Subcutaneous adipose tissue (tissue), 4 donors: ENCODE data around the gene TMEM39B. TPM values are rescaled to one million over a fixed set of nuclear protein-coding genes. Genes with fewer than 3 reads are reported as not detected.

ENCODE experiments used
- total RNA-seq, 4 donors: library from RNA; depleted of rRNA; stranded (reverse); fragments of >200 nt; gene quantifications; one replicate each; pipeline ENCODE4 v1.1.0, GENCODE V29; 2016
- TF ChIP-seq, protein P1 (sequence below): fragments of 450-650 bp; IDR thresholded peaks from one replicate; pipeline ENCODE4 v1.5.1; 2016; ENCODE audit warnings: low read depth, mild to moderate bottlenecking, control low read depth, antibody characterized with exemption, moderate library complexity

Gene TMEM39B
- total RNA-seq: 1 to 10 TPM; 1.8 to 6.8 (median 4.7) TPM

DNA sequence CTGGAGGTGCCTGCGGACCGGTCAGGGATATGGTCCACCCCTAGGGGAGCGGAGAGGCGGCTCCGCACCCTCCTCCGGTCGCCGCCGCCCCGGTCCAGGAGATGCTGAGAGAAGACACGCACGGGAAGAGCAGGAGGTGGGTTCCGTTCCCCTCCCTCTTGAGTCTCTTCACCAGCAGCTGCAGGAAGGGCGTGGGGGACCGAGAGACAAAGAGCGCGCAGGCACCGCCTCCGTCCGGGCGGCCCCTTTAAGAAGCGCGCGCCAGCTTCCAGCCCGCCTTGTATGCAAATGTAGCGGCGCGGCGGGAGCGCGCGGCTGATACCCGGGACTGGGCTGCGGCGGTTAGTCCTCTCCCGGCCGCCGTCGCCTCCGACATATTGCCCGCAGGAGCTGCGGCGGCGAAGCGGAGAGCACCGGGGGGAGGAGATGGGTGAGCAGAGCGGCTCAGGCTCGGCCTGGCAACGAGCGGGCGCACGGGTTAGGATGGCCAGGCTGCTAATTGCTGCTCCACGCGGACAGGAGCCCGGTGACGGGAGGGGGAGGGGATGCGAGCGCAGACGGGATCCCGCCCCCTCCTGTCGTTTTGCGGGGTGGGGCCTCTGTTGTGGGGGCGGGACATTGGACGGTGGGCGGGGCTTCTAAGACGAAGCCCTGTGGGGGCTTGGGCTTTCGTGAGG is at the start of gene TMEM39B:
TMEM39B (plus strand) TSS at position 318 of the 677 bp plus-strand sequence; CDS start at position 427, 109 bp downstream.
- TF ChIP-seq, protein P1, sequence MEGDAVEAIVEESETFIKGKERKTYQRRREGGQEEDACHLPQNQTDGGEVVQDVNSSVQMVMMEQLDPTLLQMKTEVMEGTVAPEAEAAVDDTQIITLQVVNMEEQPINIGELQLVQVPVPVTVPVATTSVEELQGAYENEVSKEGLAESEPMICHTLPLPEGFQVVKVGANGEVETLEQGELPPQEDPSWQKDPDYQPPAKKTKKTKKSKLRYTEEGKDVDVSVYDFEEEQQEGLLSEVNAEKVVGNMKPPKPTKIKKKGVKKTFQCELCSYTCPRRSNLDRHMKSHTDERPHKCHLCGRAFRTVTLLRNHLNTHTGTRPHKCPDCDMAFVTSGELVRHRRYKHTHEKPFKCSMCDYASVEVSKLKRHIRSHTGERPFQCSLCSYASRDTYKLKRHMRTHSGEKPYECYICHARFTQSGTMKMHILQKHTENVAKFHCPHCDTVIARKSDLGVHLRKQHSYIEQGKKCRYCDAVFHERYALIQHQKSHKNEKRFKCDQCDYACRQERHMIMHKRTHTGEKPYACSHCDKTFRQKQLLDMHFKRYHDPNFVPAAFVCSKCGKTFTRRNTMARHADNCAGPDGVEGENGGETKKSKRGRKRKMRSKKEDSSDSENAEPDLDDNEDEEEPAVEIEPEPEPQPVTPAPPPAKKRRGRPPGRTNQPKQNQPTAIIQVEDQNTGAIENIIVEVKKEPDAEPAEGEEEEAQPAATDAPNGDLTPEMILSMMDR: no peak

DNA sequence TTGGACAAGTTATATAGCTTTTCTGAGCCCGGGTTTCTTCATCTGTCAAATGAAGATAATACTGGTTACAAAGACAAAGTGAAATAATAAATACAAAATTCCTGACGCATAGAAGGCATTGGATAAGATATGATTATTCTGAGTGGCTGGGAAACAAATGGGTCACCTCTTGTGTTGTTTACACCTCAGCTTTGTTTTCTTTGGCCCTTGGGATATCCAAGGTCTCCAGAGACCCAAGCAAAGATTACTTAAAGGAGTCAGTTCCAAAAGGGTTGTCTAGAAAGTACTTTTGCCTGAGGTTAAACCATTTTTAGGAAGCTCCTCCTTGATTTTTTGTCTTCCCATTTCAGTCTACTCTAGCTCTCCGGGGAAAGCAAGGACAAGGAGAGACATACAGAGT is 49.4 kb upstream of the TMEM39B start:
- TF ChIP-seq, protein P1: no peak

DNA sequence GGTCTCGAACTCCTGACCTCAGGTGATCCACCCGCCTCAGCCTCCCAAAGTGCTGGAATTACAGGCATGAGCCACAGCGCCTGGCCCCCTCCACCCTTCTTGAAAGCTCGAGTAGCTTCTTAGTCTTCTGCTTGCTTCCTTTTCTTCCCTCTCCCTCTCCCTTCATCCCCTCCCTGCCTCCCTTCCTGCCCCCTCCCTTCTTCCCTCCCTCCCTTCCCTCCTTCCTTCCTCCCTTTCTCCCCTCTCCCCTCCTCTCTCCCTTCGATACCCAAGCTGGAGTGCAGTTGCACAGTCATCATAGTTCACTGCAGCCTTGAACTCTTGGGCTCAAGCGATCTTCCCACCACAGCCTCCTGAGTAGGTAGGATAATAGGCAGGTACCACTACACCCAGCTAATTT is 47.2 kb upstream of the TMEM39B start:
- TF ChIP-seq, protein P1: no peak

DNA sequence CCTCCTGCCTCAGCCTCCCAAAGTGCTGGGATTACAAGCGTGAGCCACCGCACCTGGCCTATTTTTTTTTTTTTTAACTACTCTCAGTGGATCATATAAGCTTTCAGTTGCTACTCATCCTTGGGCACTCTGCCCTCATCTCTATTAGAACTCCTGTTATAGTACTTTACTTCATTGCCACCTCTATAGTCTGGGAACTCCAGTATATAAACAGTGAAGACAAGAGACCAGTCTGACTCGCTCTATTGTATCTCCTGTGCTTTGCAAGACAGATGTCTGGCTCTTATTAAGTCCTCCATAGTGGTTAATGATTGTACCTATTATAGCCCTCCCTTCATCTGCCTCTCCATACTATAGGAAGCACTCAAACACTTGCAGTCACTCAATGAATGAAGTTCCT is 44.0 kb upstream of the TMEM39B start:
- TF ChIP-seq, protein P1: no peak

DNA sequence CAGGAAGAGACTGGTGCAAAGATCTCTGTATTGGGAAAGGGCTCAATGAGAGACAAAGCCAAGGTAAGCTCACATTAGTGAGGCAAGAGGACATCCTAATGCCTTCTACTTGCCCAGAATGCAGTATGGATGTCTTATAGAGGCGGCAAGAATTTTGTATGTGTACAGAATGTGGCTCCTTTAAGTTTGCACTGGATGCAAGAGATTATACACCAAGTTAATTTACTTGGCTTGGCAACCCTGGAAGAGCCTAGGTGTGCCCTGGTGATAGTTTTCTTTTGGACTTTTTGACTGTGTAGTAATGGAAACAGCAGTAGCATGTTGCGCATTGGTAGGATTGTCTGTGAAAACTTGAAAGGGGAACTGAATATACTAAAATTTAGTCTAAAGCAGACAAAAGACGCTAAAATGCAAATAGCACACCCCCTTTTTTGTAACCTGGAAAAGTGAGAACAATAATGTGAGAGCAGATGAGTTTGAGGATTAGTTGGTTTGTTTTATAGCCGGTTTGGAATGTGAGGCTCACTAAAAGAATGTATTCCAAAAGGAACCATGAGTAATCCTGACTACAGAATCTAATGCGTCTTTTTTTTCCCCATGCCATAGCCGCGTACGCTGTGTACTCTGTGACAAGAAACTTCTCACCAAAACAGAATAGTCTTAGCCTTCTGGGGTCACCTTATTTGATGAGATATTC is 41.0 kb upstream of the TMEM39B start:
- TF ChIP-seq, protein P1: no peak

DNA sequence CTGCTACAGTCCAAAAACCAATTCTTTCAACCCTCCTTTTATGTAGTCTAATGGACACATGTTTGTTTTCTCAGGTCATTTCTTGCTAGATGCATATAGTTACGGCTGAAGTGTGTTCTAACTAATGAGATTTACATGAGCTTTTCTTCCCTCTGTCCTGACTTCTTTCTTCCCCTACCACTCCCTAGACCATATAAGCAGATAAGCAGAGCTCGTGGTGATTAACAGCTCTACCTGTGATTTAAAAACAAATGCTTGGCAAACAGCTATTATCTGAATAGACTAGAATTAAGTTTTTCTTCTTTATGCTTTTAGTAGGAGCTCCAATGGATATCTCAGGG is 40.5 kb upstream of the TMEM39B start:
- TF ChIP-seq, protein P1: no peak

DNA sequence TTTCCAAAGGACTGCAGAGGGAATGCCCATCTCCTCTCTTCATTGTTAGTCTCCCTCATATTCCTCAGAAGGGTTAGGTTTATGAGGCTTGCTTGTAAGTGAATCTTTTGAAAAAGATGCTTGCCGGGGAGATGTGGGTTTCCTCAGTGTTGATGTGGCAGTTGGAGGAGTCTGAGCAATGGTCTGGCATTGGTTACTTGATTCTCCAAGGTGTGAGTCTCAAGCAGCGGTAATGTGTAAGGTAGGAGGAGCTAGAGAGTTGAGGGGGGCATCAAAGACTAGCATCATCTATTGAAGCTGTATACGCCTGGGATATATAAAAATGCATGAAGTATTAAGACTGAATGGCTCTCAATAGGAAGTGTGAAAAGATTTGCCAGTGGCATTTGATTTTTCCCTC is 37.6 kb upstream of the TMEM39B start:
- TF ChIP-seq, protein P1: no peak
